K562 (cell line): ENCODE data around the gene DMGDH.

Experiments
- ETV6 ChIP-seq, 3 experiments: fragments of 150-350 bp in 1 of 3; sonication (generic) in 1 of 3; formaldehyde crosslinking in 1 of 3; IDR thresholded peaks; 2 replicates each; pipeline versions ENCODE4 v1.6.1 to v1.8.0; 2014 to 2022; ENCODE audit warnings: borderline replicate concordance in 2 of 3, low read depth in 2 of 3, antibody characterized with exemption in 1 of 3, low read length in 1 of 3, mild to moderate bottlenecking in 1 of 3, missing genetic modification reagents in 1 of 3
- EZH2 ChIP-seq: IDR thresholded peaks from 2 replicates; pipeline ENCODE4 v1.6.1; 2012; ENCODE audit warnings: low read depth, mild to moderate bottlenecking, inconsistent platforms, low read length, borderline replicate concordance
- HDAC3 ChIP-seq: fragments of 450-650 bp; IDR thresholded peaks from 2 replicates; pipeline ENCODE4 v1.6.1; 2018; ENCODE audit warnings: borderline replicate concordance, mild to moderate bottlenecking, moderate library complexity; ENCODE audit not compliant: partially characterized antibody
- JUND ChIP-seq, 2 experiments: IDR thresholded peaks; 2 replicates in 1 of 2; 3 replicates in 1 of 2; pipeline ENCODE4 v1.6.1; 2011; ENCODE audit warnings: borderline replicate concordance in 2 of 2, low read depth in 2 of 2, low read length in 2 of 2, improper control_type of control experiment in 1 of 2, missing biosample characterization in 1 of 2, missing genetic modification characterization in 1 of 2, missing genetic modification reagents in 1 of 2
- MXI1 ChIP-seq: IDR thresholded peaks from 2 replicates; pipeline ENCODE4 v1.6.1; 2011; ENCODE audit warnings: low read depth, mild to moderate bottlenecking, improper control_type of control experiment, low read length
- RCOR1 ChIP-seq, 2 experiments: IDR thresholded peaks; 2 replicates each; pipeline ENCODE4 v1.6.1; 2012; ENCODE audit warnings: low read depth in 2 of 2, low read length in 2 of 2, borderline replicate concordance in 1 of 2, improper control_type of control experiment in 1 of 2
- TCF3 ChIP-seq: sonication (generic); formaldehyde crosslinking; IDR thresholded peaks from 2 replicates; pipeline ENCODE4 v1.4.0; 2020; ENCODE audit warnings: mild to moderate bottlenecking, missing genetic modification reagents
- TCF7L2 ChIP-seq: fragments of 150-350 bp; IDR thresholded peaks from 2 replicates; pipeline ENCODE4 v1.6.1; 2016; ENCODE audit warnings: low read depth, mild to moderate bottlenecking, low read length, moderate library complexity
- TOE1 ChIP-seq, 2 experiments: fragments of 450-650 bp in 1 of 2; sonication (generic) in 1 of 2; formaldehyde crosslinking in 1 of 2; IDR thresholded peaks; 2 replicates each; pipeline versions ENCODE4 v1.7.1 to v1.8.0; 2016 to 2022; ENCODE audit warnings: borderline replicate concordance in 2 of 2, mild to moderate bottlenecking in 2 of 2, antibody characterized with exemption in 1 of 2, inconsistent platforms in 1 of 2, low read depth in 1 of 2, missing genetic modification reagents in 1 of 2, moderate library complexity in 1 of 2
- ZNF224 ChIP-seq: sonication (generic); formaldehyde crosslinking; IDR thresholded peaks from 2 replicates; pipeline ENCODE4 v1.8.0; 2022; ENCODE audit warnings: mild to moderate bottlenecking, missing genetic modification reagents
- ZNF551 ChIP-seq: fragments of 250-450 bp; sonication (Bioruptor Pico); IDR thresholded peaks from 2 replicates; pipeline ENCODE4 v1.5.0; 2021; ENCODE audit warnings: mild to moderate bottlenecking, moderate library complexity
- ZNF583 ChIP-seq: fragments of 250-450 bp; sonication (Bioruptor Pico); IDR thresholded peaks from 2 replicates; pipeline ENCODE4 v1.4.0; 2020
- TF ChIP-seq, protein P1 (sequence below): sonication (generic); formaldehyde crosslinking; IDR thresholded peaks from 2 replicates; pipeline ENCODE4 v1.5.0; 2020; ENCODE audit warnings: missing genetic modification reagents
- TF ChIP-seq, protein P2 (sequence below), 3 experiments: IDR thresholded peaks in 2 of 3; conservative IDR thresholded peaks in 1 of 3; 2 replicates each; pipeline ENCODE4 v1.5.1; 2011 to 2012; ENCODE audit warnings: low read length in 3 of 3, mild to moderate bottlenecking in 3 of 3, control low read depth in 2 of 3, improper control_type of control experiment in 1 of 3, inconsistent platforms in 1 of 3, low read depth in 1 of 3, mixed read lengths in 1 of 3, moderate library complexity in 1 of 3; ENCODE audit not compliant: insufficient read depth in 2 of 3

DNA sequence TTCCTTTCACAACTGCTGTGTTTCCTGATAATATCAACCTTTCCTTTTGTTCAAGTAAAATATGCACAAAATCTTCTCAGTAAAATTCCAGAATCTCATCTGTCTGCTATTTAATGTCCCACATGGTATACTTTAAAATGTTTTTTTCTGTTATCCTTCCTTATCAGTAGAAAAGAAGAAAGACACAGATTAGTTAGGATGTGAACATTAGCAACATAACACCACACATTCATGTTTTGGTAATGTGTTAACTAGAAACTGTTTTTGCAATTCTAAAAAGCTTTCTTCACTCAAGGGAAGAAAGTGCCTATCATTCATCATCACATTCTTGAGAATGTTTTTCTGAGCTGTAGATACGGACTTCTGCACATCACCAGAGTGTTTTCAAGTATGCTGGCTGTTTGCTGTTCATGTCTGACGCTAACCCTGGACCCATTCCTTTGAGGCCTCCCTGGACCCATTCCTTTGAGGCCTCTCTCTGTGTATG lies 73.9 kb downstream of the DMGDH start:
- no peak for TF ChIP-seq ZNF583 (CRISPR knock-in tag)
- TF ChIP-seq, protein P1, sequence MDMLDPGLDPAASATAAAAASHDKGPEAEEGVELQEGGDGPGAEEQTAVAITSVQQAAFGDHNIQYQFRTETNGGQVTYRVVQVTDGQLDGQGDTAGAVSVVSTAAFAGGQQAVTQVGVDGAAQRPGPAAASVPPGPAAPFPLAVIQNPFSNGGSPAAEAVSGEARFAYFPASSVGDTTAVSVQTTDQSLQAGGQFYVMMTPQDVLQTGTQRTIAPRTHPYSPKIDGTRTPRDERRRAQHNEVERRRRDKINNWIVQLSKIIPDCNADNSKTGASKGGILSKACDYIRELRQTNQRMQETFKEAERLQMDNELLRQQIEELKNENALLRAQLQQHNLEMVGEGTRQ (CRISPR knock-in tag): no peak
- no peak for TF ChIP-seq TCF3 (CRISPR knock-in tag)
- TF ChIP-seq TOE1 (IDR thresholded peaks at IDR 0.05; ENCODE audit: borderline replicate concordance): no peak
- TF ChIP-seq TOE1 (CRISPR knock-in tag; IDR thresholded peaks at IDR 0.05; ENCODE audit: borderline replicate concordance, low read depth): no peak
- TF ChIP-seq ETV6 (IDR thresholded peaks at IDR 0.05; ENCODE audit: borderline replicate concordance in 1 of 2, low read depth in 2 of 2, low read length in 1 of 2): no peak
- TF ChIP-seq ETV6 (CRISPR knock-in tag; IDR thresholded peaks at IDR 0.05; ENCODE audit: borderline replicate concordance): no peak
- TF ChIP-seq ZNF224 (CRISPR knock-in tag): no peak
- no peak for TF ChIP-seq RCOR1 (IDR thresholded peaks at IDR 0.05; ENCODE audit: borderline replicate concordance in 1 of 2, low read depth in 2 of 2, low read length in 2 of 2)
- TF ChIP-seq, protein P2, sequence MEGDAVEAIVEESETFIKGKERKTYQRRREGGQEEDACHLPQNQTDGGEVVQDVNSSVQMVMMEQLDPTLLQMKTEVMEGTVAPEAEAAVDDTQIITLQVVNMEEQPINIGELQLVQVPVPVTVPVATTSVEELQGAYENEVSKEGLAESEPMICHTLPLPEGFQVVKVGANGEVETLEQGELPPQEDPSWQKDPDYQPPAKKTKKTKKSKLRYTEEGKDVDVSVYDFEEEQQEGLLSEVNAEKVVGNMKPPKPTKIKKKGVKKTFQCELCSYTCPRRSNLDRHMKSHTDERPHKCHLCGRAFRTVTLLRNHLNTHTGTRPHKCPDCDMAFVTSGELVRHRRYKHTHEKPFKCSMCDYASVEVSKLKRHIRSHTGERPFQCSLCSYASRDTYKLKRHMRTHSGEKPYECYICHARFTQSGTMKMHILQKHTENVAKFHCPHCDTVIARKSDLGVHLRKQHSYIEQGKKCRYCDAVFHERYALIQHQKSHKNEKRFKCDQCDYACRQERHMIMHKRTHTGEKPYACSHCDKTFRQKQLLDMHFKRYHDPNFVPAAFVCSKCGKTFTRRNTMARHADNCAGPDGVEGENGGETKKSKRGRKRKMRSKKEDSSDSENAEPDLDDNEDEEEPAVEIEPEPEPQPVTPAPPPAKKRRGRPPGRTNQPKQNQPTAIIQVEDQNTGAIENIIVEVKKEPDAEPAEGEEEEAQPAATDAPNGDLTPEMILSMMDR (IDR thresholded peaks at IDR 0.05 in 2 of 3, conservative IDR thresholded peaks at IDR 0.05 in 1 of 3; ENCODE audit: insufficient read depth in 2 of 3, low read depth in 1 of 3, low read length in 3 of 3): no peak
- no peak for TF ChIP-seq HDAC3
- no peak for TF ChIP-seq EZH2
- TF ChIP-seq TCF7L2: no peak
- TF ChIP-seq JUND (IDR thresholded peaks at IDR 0.05; ENCODE audit: borderline replicate concordance, low read depth, low read length): no peak
- TF ChIP-seq JUND (tag; IDR thresholded peaks at IDR 0.05; ENCODE audit: borderline replicate concordance, low read depth, low read length): no peak
- no peak for TF ChIP-seq MXI1
- TF ChIP-seq ZNF551 (CRISPR knock-in tag): no peak
